ENCODE data around the gene FRMD7. TPM values are rescaled to one million over a fixed set of nuclear protein-coding genes. Genes with fewer than 3 reads are reported as not detected.

Gene FRMD7
- polyA plus RNA-seq, 1 donor from 2014 or later = 0.54 TPM

- H3K27me3 ChIP-seq (ENCODE audit: insufficient read depth, low read depth, low read length) = no peaks in the 10 kb centered on the region
- TF ChIP-seq MXI1 (conservative IDR thresholded peaks at IDR 0.05; ENCODE audit: poor library complexity, severe bottlenecking) (no peak), TAF1 (IDR thresholded peaks at IDR 0.05; ENCODE audit: low read depth) (no peak), RAD21 (conservative IDR thresholded peaks at IDR 0.05) (no peak), POLR2AphosphoS5 (IDR thresholded peaks at IDR 0.05) (no peak), REST (IDR thresholded peaks at IDR 0.05; ENCODE audit: borderline replicate concordance) (no peak), CTCF (IDR thresholded peaks at IDR 0.05; ENCODE audit: poor library complexity, severe bottlenecking) (no peak), EP300 (conservative IDR thresholded peaks at IDR 0.05; ENCODE audit: poor library complexity, severe bottlenecking) (no peak), SMC3 (conservative IDR thresholded peaks at IDR 0.05; ENCODE audit: poor library complexity) (no peak), EZH2 (IDR thresholded peaks at IDR 0.05; ENCODE audit: borderline replicate concordance, insufficient read depth, low read length, poor library complexity, severe bottlenecking) (no peak)
- H3F3A ChIP-seq (ENCODE audit: insufficient read depth, low read length, poor library complexity, severe bottlenecking) = no peaks in the 10 kb centered on the region
- H3K4me3 ChIP-seq (ENCODE audit: low read length) = no peak overlapping the region
- no peaks in the 10 kb centered on the region for H3K36me3 ChIP-seq (ENCODE audit: insufficient read depth, low read length)
- no peak overlapping the region for H3K27ac ChIP-seq (ENCODE audit: low read length)
- no peaks in the 10 kb centered on the region for H3K9me2 ChIP-seq (ENCODE audit: insufficient read depth, low read length)
- H3K9ac ChIP-seq (ENCODE audit: low read length) = no peak overlapping the region
- H3K79me2 ChIP-seq (replicated peaks; ENCODE audit: insufficient read depth, low read length) = peaks cover 6% of the 10 kb centered on the region
- no peak overlapping the region for H2AFZ ChIP-seq (ENCODE audit: low read depth, low read length)
- no peak overlapping the region for H3K4me2 ChIP-seq (ENCODE audit: low read length)
- no peaks in the 10 kb centered on the region for H3K9me3 ChIP-seq (ENCODE audit: low read length)
- no peaks in the 10 kb centered on the region for H4K20me1 ChIP-seq (ENCODE audit: insufficient read depth)
Observed at GRCh38 chrX:132041015-132041414, 86.8 kb downstream of the FRMD7 start.

- Histone ChIP-seq H3F3A (ENCODE audit: insufficient read depth, low read length, poor library complexity, severe bottlenecking) (no peaks in the 10 kb centered on the region), H4K20me1 (ENCODE audit: insufficient read depth) (no peaks in the 10 kb centered on the region), H3K36me3 (ENCODE audit: insufficient read depth, low read length) (no peaks in the 10 kb centered on the region), H3K27me3 (ENCODE audit: insufficient read depth, low read depth, low read length) (no peaks in the 10 kb centered on the region), H3K4me3 (ENCODE audit: low read length) (no peak overlapping the region), H2AFZ (ENCODE audit: low read depth, low read length) (no peak overlapping the region), H3K9me2 (ENCODE audit: insufficient read depth, low read length) (no peaks in the 10 kb centered on the region), H3K4me2 (ENCODE audit: low read length) (no peak overlapping the region), H3K27ac (ENCODE audit: low read length) (no peak overlapping the region), H3K79me2 (replicated peaks; ENCODE audit: insufficient read depth, low read length) (peaks cover 6% of the 10 kb centered on the region), H3K9me3 (ENCODE audit: low read length) (no peaks in the 10 kb centered on the region), H3K9ac (ENCODE audit: low read length) (no peak overlapping the region)
- TF ChIP-seq SMC3 (conservative IDR thresholded peaks at IDR 0.05; ENCODE audit: poor library complexity) = no peak
- no peak for TF ChIP-seq EZH2 (IDR thresholded peaks at IDR 0.05; ENCODE audit: borderline replicate concordance, insufficient read depth, low read length, poor library complexity, severe bottlenecking)
- TF ChIP-seq POLR2AphosphoS5 (IDR thresholded peaks at IDR 0.05) = no peak
Observed at GRCh38 chrX:132040066-132040465, 87.8 kb downstream of the FRMD7 start.
